ENCODE measurements around the gene CEMIP. TPM values are rescaled to one million over a fixed set of nuclear protein-coding genes. Genes with fewer than 3 reads are reported as not detected.

Gene CEMIP
- total and polyA plus RNA-seq, 2 of the 13 experiments (the other 11 are each of a cell fraction or from before 2014, with no cell fraction given), result 4.3 to 28.5 TPM

DNA sequence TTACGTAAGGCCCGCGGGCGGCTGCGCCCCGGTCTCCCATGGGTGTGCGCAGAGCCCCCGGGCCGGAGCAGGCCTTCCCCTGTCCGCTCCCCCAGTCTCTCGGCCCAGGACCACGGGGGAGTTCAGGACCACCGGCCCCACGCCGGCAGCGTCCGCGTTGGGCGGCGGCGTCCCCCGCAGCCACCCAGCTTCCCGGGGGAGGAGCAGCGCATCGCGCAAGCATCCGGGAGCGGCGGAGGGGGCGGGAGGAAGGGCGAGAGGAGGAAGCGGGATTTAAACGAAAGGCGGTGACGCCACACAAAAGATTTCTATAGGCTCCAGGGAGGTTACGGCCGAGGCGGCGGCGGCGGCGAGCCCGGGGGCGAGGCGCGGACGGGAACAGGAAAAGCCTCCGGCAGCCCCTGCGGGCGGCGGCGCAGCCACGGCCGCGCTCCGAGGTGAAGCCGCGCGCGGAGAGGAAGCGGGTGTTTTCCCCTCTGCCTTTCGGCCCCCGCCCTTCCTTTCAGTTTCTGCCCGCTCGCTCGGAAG lies 221.5 kb downstream of the CEMIP start, which contains the start of gene TLNRD1 (continued):
- 0 out of 2 replicates have a peak, but pooled peaks have one; percentile 23 for TF ChIP-seq ZNF749 (CRISPR knock-in tag; IDR thresholded peaks at IDR 0.05; ENCODE audit: borderline replicate concordance)
- peak; percentile 58 for TF ChIP-seq POGZ (CRISPR knock-in tag; IDR thresholded peaks at IDR 0.05)
- no peak for TF ChIP-seq BRD4 (CRISPR knock-in tag; IDR thresholded peaks at IDR 0.05)
- TF ChIP-seq, protein P1, sequence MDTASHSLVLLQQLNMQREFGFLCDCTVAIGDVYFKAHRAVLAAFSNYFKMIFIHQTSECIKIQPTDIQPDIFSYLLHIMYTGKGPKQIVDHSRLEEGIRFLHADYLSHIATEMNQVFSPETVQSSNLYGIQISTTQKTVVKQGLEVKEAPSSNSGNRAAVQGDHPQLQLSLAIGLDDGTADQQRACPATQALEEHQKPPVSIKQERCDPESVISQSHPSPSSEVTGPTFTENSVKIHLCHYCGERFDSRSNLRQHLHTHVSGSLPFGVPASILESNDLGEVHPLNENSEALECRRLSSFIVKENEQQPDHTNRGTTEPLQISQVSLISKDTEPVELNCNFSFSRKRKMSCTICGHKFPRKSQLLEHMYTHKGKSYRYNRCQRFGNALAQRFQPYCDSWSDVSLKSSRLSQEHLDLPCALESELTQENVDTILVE (CRISPR knock-in tag; IDR thresholded peaks at IDR 0.05), result 0 out of 2 replicates have a peak, but pooled peaks have one; percentile 20
- TF ChIP-seq HNRNPUL1 (IDR thresholded peaks at IDR 0.05; ENCODE audit: low read depth, low read length), result no peak
- no peak; the same call in 1 of the 2 replicates for TF ChIP-seq CEBPG (CRISPR knock-in tag; IDR thresholded peaks at IDR 0.05)
- peak; percentile 70; the same call in 1 of the 2 replicates for TF ChIP-seq SAFB2 (CRISPR knock-in tag; IDR thresholded peaks at IDR 0.05; ENCODE audit: borderline replicate concordance, low read depth)
- no peak; the same call in 1 of the 2 replicates for TF ChIP-seq ZNF451 (CRISPR knock-in tag; IDR thresholded peaks at IDR 0.05)
- no peak for TF ChIP-seq ZFP62 (CRISPR knock-in tag; IDR thresholded peaks at IDR 0.05)
- 0 out of 2 replicates have a peak, but pooled peaks have one; percentile 10 for TF ChIP-seq ZNF776 (CRISPR knock-in tag; IDR thresholded peaks at IDR 0.05)
- no peak for TF ChIP-seq ARNTL (CRISPR knock-in tag; IDR thresholded peaks at IDR 0.05)
- TF ChIP-seq ZNF292 (CRISPR knock-in tag; IDR thresholded peaks at IDR 0.05; ENCODE audit: borderline replicate concordance, low read depth), result no peak
- TF ChIP-seq ZNF615 (CRISPR knock-in tag; IDR thresholded peaks at IDR 0.05; ENCODE audit: borderline replicate concordance), result no peak
- TF ChIP-seq, protein P2, sequence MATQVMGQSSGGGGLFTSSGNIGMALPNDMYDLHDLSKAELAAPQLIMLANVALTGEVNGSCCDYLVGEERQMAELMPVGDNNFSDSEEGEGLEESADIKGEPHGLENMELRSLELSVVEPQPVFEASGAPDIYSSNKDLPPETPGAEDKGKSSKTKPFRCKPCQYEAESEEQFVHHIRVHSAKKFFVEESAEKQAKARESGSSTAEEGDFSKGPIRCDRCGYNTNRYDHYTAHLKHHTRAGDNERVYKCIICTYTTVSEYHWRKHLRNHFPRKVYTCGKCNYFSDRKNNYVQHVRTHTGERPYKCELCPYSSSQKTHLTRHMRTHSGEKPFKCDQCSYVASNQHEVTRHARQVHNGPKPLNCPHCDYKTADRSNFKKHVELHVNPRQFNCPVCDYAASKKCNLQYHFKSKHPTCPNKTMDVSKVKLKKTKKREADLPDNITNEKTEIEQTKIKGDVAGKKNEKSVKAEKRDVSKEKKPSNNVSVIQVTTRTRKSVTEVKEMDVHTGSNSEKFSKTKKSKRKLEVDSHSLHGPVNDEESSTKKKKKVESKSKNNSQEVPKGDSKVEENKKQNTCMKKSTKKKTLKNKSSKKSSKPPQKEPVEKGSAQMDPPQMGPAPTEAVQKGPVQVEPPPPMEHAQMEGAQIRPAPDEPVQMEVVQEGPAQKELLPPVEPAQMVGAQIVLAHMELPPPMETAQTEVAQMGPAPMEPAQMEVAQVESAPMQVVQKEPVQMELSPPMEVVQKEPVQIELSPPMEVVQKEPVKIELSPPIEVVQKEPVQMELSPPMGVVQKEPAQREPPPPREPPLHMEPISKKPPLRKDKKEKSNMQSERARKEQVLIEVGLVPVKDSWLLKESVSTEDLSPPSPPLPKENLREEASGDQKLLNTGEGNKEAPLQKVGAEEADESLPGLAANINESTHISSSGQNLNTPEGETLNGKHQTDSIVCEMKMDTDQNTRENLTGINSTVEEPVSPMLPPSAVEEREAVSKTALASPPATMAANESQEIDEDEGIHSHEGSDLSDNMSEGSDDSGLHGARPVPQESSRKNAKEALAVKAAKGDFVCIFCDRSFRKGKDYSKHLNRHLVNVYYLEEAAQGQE (IDR thresholded peaks at IDR 0.05; ENCODE audit: borderline replicate concordance in 1 of 2, low read depth in 1 of 2, low read length in 2 of 2), result no peak
- peak; percentile 94 for TF ChIP-seq POLR2G (IDR thresholded peaks at IDR 0.05; ENCODE audit: low read depth, low read length)
- TF ChIP-seq, protein P3, sequence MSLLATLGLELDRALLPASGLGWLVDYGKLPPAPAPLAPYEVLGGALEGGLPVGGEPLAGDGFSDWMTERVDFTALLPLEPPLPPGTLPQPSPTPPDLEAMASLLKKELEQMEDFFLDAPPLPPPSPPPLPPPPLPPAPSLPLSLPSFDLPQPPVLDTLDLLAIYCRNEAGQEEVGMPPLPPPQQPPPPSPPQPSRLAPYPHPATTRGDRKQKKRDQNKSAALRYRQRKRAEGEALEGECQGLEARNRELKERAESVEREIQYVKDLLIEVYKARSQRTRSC (CRISPR knock-in tag; IDR thresholded peaks at IDR 0.05; ENCODE audit: low read depth), result no peak
- TF ChIP-seq ZNF607 (CRISPR knock-in tag; IDR thresholded peaks at IDR 0.05; ENCODE audit: borderline replicate concordance), result no peak
- TF ChIP-seq ZFP90 (CRISPR knock-in tag; IDR thresholded peaks at IDR 0.05; ENCODE audit: borderline replicate concordance), result no peak; the same call in 1 of the 2 replicates
- TF ChIP-seq, protein P4, sequence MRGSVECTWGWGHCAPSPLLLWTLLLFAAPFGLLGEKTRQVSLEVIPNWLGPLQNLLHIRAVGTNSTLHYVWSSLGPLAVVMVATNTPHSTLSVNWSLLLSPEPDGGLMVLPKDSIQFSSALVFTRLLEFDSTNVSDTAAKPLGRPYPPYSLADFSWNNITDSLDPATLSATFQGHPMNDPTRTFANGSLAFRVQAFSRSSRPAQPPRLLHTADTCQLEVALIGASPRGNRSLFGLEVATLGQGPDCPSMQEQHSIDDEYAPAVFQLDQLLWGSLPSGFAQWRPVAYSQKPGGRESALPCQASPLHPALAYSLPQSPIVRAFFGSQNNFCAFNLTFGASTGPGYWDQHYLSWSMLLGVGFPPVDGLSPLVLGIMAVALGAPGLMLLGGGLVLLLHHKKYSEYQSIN (CRISPR knock-in tag; IDR thresholded peaks at IDR 0.05; ENCODE audit: borderline replicate concordance), result no peak
- 0 out of 2 replicates have a peak, but pooled peaks have one; percentile 21 for TF ChIP-seq ZNF510 (CRISPR knock-in tag; IDR thresholded peaks at IDR 0.05; ENCODE audit: low read depth)
- no peak for TF ChIP-seq MIER2 (CRISPR knock-in tag; IDR thresholded peaks at IDR 0.05)
- peak; percentile 35; the same call in 1 of the 2 replicates for TF ChIP-seq SP4 (CRISPR knock-in tag; IDR thresholded peaks at IDR 0.05)
- TF ChIP-seq SOX13 (IDR thresholded peaks at IDR 0.05), result no peak
- TF ChIP-seq SOX13 (CRISPR knock-in tag; conservative IDR thresholded peaks at IDR 0.05 in 1 of 2, IDR thresholded peaks at IDR 0.05 in 1 of 2), result peak in 1 of 2 experiments; percentile 61; a peak in 2 of 4 replicates
